Stimulated activated naive B cell treated with anti-CD40 and anti-IgM and Interleukin-4, amounts not matched to agents 10 μg/mL and 1 μg/mL and 100 μg/mL, for 72 hours (primary cell): ENCODE data around the gene ZBED6.

Experiments used
- ATAC-seq, 2 donors: fragments of 150-1000 bp; cut with Tn5 transposase; replicated peaks; 2 replicates each; pipeline ENCODE4 v1.10.0; 2021; ENCODE audit warnings: moderate library complexity in 1 of 2
- DNase-seq: peaks from one replicate; pipeline ENCODE4 v3.0.0; 2021
- H3K27ac Mint-ChIP-seq: one replicate; pipeline ENCODE4 v1.8.0; 2022; ENCODE audit warnings: mild to moderate bottlenecking, mixed read lengths
- H3K27me3 Mint-ChIP-seq, 2 donors: one replicate each; pipeline ENCODE4 v1.8.0; 2022; ENCODE audit warnings: mixed read lengths in 2 of 2
- H3K36me3 Mint-ChIP-seq, 2 donors: one replicate each; pipeline ENCODE4 v1.8.0; 2022; ENCODE audit warnings: mixed read lengths in 2 of 2, mild to moderate bottlenecking in 1 of 2
- H3K4me1 Mint-ChIP-seq, 2 donors: one replicate each; pipeline ENCODE4 v1.8.0; 2022; ENCODE audit warnings: mixed read lengths in 2 of 2, mild to moderate bottlenecking in 1 of 2
- H3K4me3 Mint-ChIP-seq, 2 donors: one replicate each; pipeline ENCODE4 v1.8.0; 2022; ENCODE audit warnings: mild to moderate bottlenecking in 2 of 2, mixed read lengths in 2 of 2, moderate library complexity in 1 of 2
- H3K9me3 Mint-ChIP-seq, 2 donors: one replicate each; pipeline ENCODE4 v1.8.0; 2022; ENCODE audit warnings: mixed read lengths in 2 of 2, mild to moderate bottlenecking in 1 of 2

The ZBED6 gene

DNA sequence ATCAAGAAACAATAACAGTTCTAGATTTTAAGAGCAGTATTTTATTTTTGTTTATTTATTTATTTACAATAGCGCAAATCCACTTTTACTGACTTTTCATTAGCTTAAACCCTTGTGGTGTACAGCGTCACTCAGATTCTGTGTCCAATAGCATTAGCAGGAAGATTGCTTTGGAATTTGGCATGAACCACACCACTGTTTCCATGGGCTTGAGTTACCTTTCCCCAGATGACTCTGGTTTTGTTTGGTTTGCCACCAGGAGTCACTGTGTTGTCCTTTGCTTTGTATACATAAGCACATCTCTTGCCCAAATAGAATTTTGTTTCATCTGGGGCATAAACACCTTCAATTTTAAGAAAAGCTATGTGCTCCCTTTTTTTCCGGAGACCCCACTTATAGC lies 40.1 kb downstream of the ZBED6 start:
- Mint-ChIP-seq H3K27ac (no peak overlapping the region), H3K27me3 (no peaks in the 10 kb centered on the region), H3K9me3 (no peaks in the 10 kb centered on the region), H3K4me3 (no peak overlapping the region), H3K36me3 (peaks cover 22 to 50% of the 10 kb centered on the region in 2 donors), H3K4me1 (no peaks in the 10 kb centered on the region)
- DNase-seq, result no peak
- no peak for ATAC-seq

- Mint-ChIP-seq H3K27me3 (no peaks in the 10 kb centered on the region), H3K9me3 (peaks cover 0 to 1% of the 10 kb centered on the region in 2 donors), H3K27ac (peak overlapping the region; percentile 54), H3K36me3 (peaks cover 40 to 66% of the 10 kb centered on the region in 2 donors), H3K4me1 (no peaks in the 10 kb centered on the region), H3K4me3 (no peak overlapping the region)
- ATAC-seq, result no peak
- DNase-seq, result no peak
Observed at GRCh38 chr1:203839081-203839480, 43.7 kb downstream of the ZBED6 start.

DNA sequence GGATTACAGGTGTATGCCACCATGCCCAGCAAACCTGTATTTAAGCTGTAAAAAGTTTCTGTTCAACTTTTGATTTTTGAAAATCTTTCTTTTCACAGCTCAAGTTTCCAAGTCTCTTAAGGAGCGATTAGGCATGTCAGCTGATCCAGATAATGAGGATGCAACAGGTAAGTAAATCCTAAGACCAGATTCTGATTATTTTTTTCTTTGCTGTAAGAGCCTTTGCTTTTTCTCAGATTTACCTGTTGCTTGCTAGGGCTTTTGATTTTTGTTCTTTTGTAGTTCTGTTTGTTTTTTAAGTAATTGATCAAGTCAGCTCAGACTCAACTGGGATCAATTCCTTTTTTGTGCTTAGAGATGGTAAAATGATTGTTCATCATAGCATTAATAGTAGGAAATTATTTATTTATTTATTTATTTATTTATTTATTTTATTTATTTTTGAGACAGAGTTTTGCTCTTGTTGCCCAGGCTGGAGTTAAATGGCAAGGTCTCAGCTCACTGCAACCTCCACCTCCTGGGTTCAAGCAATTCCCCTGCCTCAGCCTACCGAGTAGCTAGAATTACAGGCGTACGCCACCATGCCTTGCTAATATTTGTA lies 44.9 kb downstream of the ZBED6 start:
- Mint-ChIP-seq H3K27ac (no peak overlapping the region), H3K36me3 (peaks cover 36 to 66% of the 10 kb centered on the region in 2 donors), H3K27me3 (no peaks in the 10 kb centered on the region), H3K4me3 (no peak overlapping the region), H3K9me3 (peaks cover 0 to 1% of the 10 kb centered on the region in 2 donors), H3K4me1 (no peaks in the 10 kb centered on the region)
- ATAC-seq (no peak), DNase-seq (no peak)

DNA sequence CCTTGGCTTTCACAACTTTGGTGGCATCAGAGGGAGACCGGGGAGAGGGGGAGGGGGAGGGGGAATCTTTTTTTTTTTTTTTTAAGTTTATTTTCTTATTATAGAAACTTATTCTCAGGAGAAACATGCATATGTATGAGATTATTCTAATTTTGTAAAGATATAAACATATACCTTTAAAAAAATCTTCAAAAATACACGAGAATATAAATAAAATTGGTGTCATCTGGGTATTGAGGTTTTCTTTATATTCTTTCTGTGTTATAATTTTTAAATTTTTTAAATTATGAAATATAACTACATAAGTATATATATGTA lies 47.1 kb downstream of the ZBED6 start:
- no peak overlapping the region for H3K27ac Mint-ChIP-seq
- H3K27me3 Mint-ChIP-seq, result no peaks in the 10 kb centered on the region
- H3K4me1 Mint-ChIP-seq, result no peaks in the 10 kb centered on the region
- no peak overlapping the region for H3K4me3 Mint-ChIP-seq
- ATAC-seq (no peak), DNase-seq (no peak)
- peaks cover 42 to 67% of the 10 kb centered on the region in 2 donors for H3K36me3 Mint-ChIP-seq
- H3K9me3 Mint-ChIP-seq, result peaks cover 0 to 1% of the 10 kb centered on the region in 2 donors

DNA sequence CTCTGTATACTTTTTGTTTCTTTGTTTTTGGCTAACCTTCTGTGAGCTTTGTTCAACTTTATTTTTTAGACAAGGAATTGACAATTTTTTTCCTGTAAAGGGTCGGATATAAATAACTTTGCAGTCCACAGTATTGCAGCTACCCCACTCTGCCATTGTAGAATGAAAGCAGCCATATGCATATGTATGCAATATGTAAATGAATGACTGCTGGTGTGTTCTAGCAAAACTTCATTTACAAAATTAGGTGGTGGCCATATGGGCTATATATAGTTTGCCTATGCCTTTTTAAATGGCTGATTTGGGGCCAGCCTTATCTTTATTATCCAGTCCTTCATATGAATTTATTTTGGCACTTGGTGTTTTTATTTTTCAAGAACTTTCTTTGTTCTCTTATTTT lies 48.0 kb downstream of the ZBED6 start:
- Mint-ChIP-seq H3K36me3 (peaks cover 33 to 58% of the 10 kb centered on the region in 2 donors), H3K27me3 (no peaks in the 10 kb centered on the region), H3K27ac (no peak overlapping the region), H3K4me1 (no peaks in the 10 kb centered on the region), H3K9me3 (peaks cover 0 to 1% of the 10 kb centered on the region in 2 donors), H3K4me3 (no peak overlapping the region)
- DNase-seq (no peak), ATAC-seq (no peak)
